ENCODE results near the gene MAD1L1.

Gene MAD1L1

DNA sequence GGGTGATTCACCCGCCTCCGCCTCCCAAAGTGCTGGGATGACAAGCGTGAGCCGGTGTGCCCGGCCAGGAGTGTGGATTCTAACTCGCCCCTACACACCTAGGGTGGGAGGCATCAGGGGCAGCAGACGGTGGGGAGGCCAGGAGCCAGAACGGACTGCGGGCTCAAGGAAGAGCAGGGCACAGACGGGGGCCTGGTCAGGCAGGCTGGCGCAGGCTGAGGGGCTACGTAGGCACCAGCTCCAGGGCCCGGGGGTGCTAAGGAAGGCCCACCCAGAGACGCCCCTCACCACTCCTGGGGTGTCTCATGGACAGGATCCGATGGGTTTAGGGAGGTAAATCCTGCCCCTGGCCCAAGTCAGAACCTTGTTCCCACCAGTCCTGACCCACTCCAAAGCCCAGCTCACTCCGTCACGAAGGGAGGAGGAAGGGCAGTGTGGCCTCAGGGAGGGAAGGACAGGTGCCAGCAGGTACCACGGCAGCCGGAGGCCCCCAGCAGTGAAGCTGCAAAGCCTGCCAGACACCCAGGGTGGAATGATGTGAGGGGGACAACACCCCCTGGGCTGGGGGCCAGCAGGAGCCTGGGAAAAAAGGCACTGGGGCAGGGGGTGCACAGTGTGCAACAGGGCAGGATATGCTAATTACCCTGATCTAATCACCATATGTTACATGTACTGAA, 251.4 kb downstream of the MAD1L1 start:
- H3F3A ChIP-seq (ENCODE audit: control insufficient read depth, insufficient read depth), result peaks cover 14% of the 10 kb centered on the region
- no peaks in the 10 kb centered on the region for H3K9me2 ChIP-seq (replicated peaks; ENCODE audit: control insufficient read depth, low read length)
- TF ChIP-seq CTCF (IDR thresholded peaks at IDR 0.05; ENCODE audit: low read depth, low read length, poor library complexity, severe bottlenecking), result no peak
- peak overlapping the region; percentile 68 for H3K27ac ChIP-seq (ENCODE audit: low read depth, low read length)
- H3K9me3 ChIP-seq (ENCODE audit: control insufficient read depth, insufficient read depth, low read length), result no peaks in the 10 kb centered on the region
- no peaks in the 10 kb centered on the region for H3K79me2 ChIP-seq (ENCODE audit: control insufficient read depth, low read length)
- H3K4me2 ChIP-seq (ENCODE audit: low read length), result peak overlapping the region; percentile 75
- H3K27me3 ChIP-seq (ENCODE audit: control insufficient read depth, low read length), result no peaks in the 10 kb centered on the region
- H4K20me1 ChIP-seq (ENCODE audit: control insufficient read depth, insufficient read depth, low read depth, low read length), result no peaks in the 10 kb centered on the region
- H3K4me3 ChIP-seq (ENCODE audit: low read length), result peak overlapping the region; percentile 64
- peaks cover 28% of the 10 kb centered on the region for H3K4me1 ChIP-seq (ENCODE audit: control insufficient read depth, low read length)
- peaks cover 24% of the 10 kb centered on the region for H3K36me3 ChIP-seq (ENCODE audit: control insufficient read depth, low read length)

DNA sequence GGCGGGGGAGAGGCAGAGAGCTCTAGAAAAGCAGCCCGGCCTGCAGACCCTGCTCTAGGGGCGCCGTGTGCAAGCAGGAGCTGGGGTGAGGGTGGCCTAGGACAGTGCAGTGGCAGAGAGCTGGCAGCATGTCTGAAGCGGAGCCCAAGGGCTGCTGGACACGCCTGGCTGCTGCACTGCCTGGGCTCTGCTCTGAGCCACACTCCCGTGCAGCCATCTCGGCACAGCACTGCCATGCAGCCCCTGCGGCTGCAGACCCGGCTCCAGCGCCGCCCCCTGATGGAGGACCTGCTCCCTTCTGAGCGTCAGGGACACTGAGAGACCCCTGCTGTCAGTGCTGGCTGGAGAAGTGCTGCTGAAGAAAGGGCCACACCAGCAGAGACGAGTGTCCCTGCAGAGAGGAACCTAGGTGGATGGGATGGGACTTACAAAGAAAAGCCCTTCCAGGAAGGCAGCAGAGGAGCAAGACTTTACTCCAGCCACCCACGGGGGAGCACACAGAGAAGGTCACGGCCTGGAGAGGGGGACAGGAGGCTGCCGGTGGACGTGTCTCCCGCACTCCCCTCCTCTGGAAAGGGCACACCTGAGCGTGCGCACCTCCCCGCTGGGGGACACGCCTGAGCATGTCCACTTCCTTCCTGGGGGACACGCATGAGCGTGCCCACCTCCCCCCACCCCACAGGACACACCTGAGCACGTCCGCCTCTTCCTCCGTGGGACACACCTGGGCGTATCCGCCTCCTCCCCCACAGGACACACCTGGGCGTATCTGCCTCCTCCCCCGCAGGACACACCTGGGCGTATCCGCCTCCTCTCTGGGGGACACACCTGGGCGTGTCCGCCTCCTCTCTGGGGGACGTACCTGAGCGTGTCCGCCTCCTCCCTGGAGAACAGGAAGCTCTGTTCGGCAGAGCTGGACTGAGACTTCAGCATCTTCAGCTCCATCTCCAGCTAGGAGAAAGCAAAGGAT, 252.9 kb downstream of the MAD1L1 start:
- Histone ChIP-seq H3K4me3 (ENCODE audit: low read length) (peak overlapping the region; percentile 64), H3K27ac (ENCODE audit: low read depth, low read length) (peak overlapping the region; percentile 68), H3K9me3 (ENCODE audit: control insufficient read depth, insufficient read depth, low read length) (no peaks in the 10 kb centered on the region), H3F3A (ENCODE audit: control insufficient read depth, insufficient read depth) (peaks cover 14% of the 10 kb centered on the region), H3K27me3 (ENCODE audit: control insufficient read depth, low read length) (no peaks in the 10 kb centered on the region), H4K20me1 (ENCODE audit: control insufficient read depth, insufficient read depth, low read depth, low read length) (no peaks in the 10 kb centered on the region), H3K9me2 (replicated peaks; ENCODE audit: control insufficient read depth, low read length) (no peaks in the 10 kb centered on the region), H3K4me1 (ENCODE audit: control insufficient read depth, low read length) (peaks cover 28% of the 10 kb centered on the region), H3K79me2 (ENCODE audit: control insufficient read depth, low read length) (no peaks in the 10 kb centered on the region), H3K4me2 (ENCODE audit: low read length) (peak overlapping the region; percentile 75), H3K36me3 (ENCODE audit: control insufficient read depth, low read length) (peaks cover 24% of the 10 kb centered on the region)
- TF ChIP-seq EZH2phosphoT487 (IDR thresholded peaks at IDR 0.05; ENCODE audit: borderline replicate concordance, low read length), result no peak
- TF ChIP-seq CTCF (IDR thresholded peaks at IDR 0.05; ENCODE audit: low read depth, low read length, poor library complexity, severe bottlenecking), result peak; percentile 45

GRCh38 chr7:1978656-1979590, 253.8 kb downstream of the MAD1L1 start:
- peaks cover 11% of the 10 kb centered on the region for H3F3A ChIP-seq (ENCODE audit: control insufficient read depth, insufficient read depth)
- no peak overlapping the region for H3K27ac ChIP-seq (ENCODE audit: low read depth, low read length)
- H3K4me2 ChIP-seq (ENCODE audit: low read length), result no peak overlapping the region
- TF ChIP-seq EZH2phosphoT487 (IDR thresholded peaks at IDR 0.05; ENCODE audit: borderline replicate concordance, low read length) (no peak), CTCF (IDR thresholded peaks at IDR 0.05; ENCODE audit: low read depth, low read length, poor library complexity, severe bottlenecking) (no peak)
- no peaks in the 10 kb centered on the region for H4K20me1 ChIP-seq (ENCODE audit: control insufficient read depth, insufficient read depth, low read depth, low read length)
- no peaks in the 10 kb centered on the region for H3K27me3 ChIP-seq (ENCODE audit: control insufficient read depth, low read length)
- H3K4me3 ChIP-seq (ENCODE audit: low read length), result no peak overlapping the region
- no peaks in the 10 kb centered on the region for H3K9me2 ChIP-seq (replicated peaks; ENCODE audit: control insufficient read depth, low read length)
- H3K79me2 ChIP-seq (ENCODE audit: control insufficient read depth, low read length), result no peaks in the 10 kb centered on the region
- H3K9me3 ChIP-seq (ENCODE audit: control insufficient read depth, insufficient read depth, low read length), result no peaks in the 10 kb centered on the region
- H3K36me3 ChIP-seq (ENCODE audit: control insufficient read depth, low read length), result peaks cover 24% of the 10 kb centered on the region
- H3K4me1 ChIP-seq (ENCODE audit: control insufficient read depth, low read length), result peaks cover 28% of the 10 kb centered on the region
